Gastroesophageal sphincter (tissue), 4 donors: ENCODE measurements around the gene VPS37D. TPM values are rescaled to one million over a fixed set of nuclear protein-coding genes. Genes with fewer than 3 reads are reported as not detected.
A peak's percentile ranks its signal among the peaks of the same experiment; 100 is the strongest.

Experiments used
- ATAC-seq: fragments of 150-250 bp; one replicate; pipeline ENCODE4 v1.9.1; 2016; ENCODE audit warnings: mild to moderate bottlenecking, moderate library complexity
- H3K27ac ChIP-seq, 4 donors: fragments of 200-600 bp; sonication (generic) in 3 of 4; 1 replicate in 3 of 4; 2 replicates in 1 of 4; pipeline ENCODE4 v1.5.1; 2016 to 2019
- H3K27me3 ChIP-seq: fragments of 200-600 bp; sonication (generic); one replicate; pipeline ENCODE4 v1.5.1; 2019
- H3K36me3 ChIP-seq, 2 donors: fragments of 200-600 bp; sonication (generic); one replicate each; pipeline ENCODE4 v1.5.1; 2019; ENCODE audit warnings: control low read depth in 1 of 2
- H3K4me1 ChIP-seq, 3 donors: fragments of 200-600 bp; sonication (generic); 1 replicate in 2 of 3; 2 replicates in 1 of 3; pipeline ENCODE4 v1.5.1; 2016 to 2019; ENCODE audit warnings: control low read depth in 2 of 3
- H3K4me3 ChIP-seq, 2 donors: fragments of 200-600 bp; sonication (generic); one replicate each; pipeline ENCODE4 v1.5.1; 2019; ENCODE audit warnings: mild to moderate bottlenecking in 1 of 2, moderate library complexity in 1 of 2
- H3K9me3 ChIP-seq, 3 donors: fragments of 200-600 bp; sonication (generic); one replicate each; pipeline ENCODE4 v1.5.1; 2017 to 2019; ENCODE audit warnings: control low read depth in 2 of 3
- EP300 ChIP-seq: sonication (generic); formaldehyde crosslinking; IDR thresholded peaks from one replicate; pipeline ENCODE4 v1.6.1; 2017; ENCODE audit warnings: antibody characterized with exemption, mild to moderate bottlenecking
- POLR2A ChIP-seq, 2 donors: fragments of 450-650 bp; IDR thresholded peaks; one replicate each; pipeline ENCODE4 v1.6.1; 2017; ENCODE audit warnings: antibody characterized with exemption in 2 of 2, mild to moderate bottlenecking in 2 of 2, moderate library complexity in 1 of 2
- POLR2AphosphoS5 ChIP-seq: sonication (generic); formaldehyde crosslinking; IDR thresholded peaks from one replicate; pipeline ENCODE4 v1.6.1; 2017; ENCODE audit warnings: antibody characterized with exemption
- WGBS, 2 donors: methylation state at CpG; one replicate each; pipeline ENCODE4 v1.1.5; 2018; ENCODE audit warnings: low coverage in 1 of 2; 5-methylcytosine and 5-hydroxymethylcytosine counted together
- total RNA-seq, 4 donors: library from RNA; depleted of rRNA; stranded (reverse); fragments of >200 nt; gene quantifications; one replicate each; pipeline ENCODE4 v1.1.0, GENCODE V29; 2016
- TF ChIP-seq, protein P1 (sequence below), 4 experiments: fragments of 200-600 bp in 2 of 4; fragments of 450-650 bp in 2 of 4; sonication (generic) in 1 of 4; IDR thresholded peaks; one replicate each; pipeline ENCODE4 v1.5.1; 2017 to 2019; ENCODE audit warnings: antibody characterized with exemption in 4 of 4, mild to moderate bottlenecking in 2 of 4, moderate library complexity in 2 of 4

VPS37D gene
- total RNA-seq, 4 donors from 2014 or later, result 2.6 to 7.0 (median 3.2) TPM

DNA sequence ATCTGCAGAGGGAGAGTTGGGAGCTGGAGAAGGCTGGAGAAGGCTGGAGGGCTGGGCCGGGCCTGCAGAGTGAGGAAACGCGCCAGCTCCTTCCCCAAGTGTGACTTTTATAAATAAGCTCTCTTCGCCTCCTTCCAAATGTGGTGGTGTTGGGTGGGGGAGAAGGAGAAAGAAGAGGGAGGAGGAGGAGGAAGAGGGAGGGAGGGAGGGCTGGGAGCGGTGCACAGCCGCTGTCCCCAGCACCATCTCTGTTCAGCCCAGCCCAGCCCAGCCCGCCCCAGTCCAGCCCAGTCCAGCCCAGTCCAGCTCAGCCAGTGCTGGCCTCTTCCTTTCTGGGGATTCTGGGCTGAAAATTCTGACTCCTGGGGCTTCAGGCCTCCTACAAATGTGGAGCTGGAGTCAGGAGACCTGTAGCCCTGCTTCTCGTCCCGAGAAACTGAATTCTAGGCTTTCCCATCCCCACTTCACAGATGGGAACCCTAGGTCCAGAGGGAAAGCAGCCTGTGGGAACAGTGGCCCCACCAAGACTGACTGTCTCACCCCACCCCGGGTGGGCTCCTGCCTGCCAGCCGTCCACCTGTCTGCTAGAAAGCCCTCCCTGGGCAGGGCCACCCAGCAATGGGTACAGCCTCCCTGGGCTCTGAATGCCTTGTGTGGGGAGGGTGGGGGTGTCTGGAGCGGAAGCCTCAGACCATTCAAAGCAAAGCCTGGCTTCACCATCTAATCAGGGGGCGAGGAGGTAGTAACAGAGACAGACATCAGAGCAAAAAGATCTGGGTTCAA is 49.6 kb downstream of the VPS37D start:
- ATAC-seq, result no peak
- H3K4me3 ChIP-seq, result peak overlapping the region in 1 of 2 donors; percentile 89
- H3K27ac ChIP-seq, result peak overlapping the region; percentile 9 to 83 (median 78)
- WGBS, 2 donors, result 11% methylated on average over 7 of the region's 13 CpGs; no CpG with 5 or more reads in 1 of the 2 donors
- no peak for TF ChIP-seq POLR2A (IDR thresholded peaks at IDR 0.05)
- no peak for TF ChIP-seq EP300
- TF ChIP-seq, protein P1, sequence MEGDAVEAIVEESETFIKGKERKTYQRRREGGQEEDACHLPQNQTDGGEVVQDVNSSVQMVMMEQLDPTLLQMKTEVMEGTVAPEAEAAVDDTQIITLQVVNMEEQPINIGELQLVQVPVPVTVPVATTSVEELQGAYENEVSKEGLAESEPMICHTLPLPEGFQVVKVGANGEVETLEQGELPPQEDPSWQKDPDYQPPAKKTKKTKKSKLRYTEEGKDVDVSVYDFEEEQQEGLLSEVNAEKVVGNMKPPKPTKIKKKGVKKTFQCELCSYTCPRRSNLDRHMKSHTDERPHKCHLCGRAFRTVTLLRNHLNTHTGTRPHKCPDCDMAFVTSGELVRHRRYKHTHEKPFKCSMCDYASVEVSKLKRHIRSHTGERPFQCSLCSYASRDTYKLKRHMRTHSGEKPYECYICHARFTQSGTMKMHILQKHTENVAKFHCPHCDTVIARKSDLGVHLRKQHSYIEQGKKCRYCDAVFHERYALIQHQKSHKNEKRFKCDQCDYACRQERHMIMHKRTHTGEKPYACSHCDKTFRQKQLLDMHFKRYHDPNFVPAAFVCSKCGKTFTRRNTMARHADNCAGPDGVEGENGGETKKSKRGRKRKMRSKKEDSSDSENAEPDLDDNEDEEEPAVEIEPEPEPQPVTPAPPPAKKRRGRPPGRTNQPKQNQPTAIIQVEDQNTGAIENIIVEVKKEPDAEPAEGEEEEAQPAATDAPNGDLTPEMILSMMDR (IDR thresholded peaks at IDR 0.05), result no peak
- no peak for TF ChIP-seq POLR2AphosphoS5
- no peaks in the 10 kb centered on the region for H3K27me3 ChIP-seq
- H3K9me3 ChIP-seq, result no peaks in the 10 kb centered on the region
- no peaks in the 10 kb centered on the region for H3K36me3 ChIP-seq
- H3K4me1 ChIP-seq, result peaks cover 0 to 68% (median 35%) of the 10 kb centered on the region in 3 donors

DNA sequence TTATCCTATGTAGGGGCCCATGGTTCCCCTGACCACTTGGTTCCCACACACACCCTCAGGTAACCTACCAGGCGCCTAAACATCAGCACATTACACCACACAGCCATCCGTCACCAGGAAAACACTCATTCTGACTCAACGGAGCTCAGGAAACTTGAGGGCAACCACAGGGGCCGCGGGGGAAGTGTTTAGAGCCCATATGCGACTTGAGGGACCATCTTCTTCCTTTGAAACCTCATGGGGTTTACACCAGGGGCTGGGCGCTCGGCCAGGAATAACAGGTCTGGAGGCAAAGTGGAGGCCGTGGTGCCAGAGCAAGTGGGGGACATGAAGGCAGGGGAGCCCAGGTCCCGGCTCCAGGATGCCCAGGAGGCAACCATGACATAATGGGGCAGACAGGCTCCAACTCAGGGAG is 50.4 kb downstream of the VPS37D start:
- peak overlapping the region in 1 of 2 donors; percentile 89 for H3K4me3 ChIP-seq
- no peaks in the 10 kb centered on the region for H3K9me3 ChIP-seq
- H3K27ac ChIP-seq, result peak overlapping the region in 3 of 4 donors; percentile 76 to 83 (median 80)
- H3K4me1 ChIP-seq, result peaks cover 0 to 70% (median 35%) of the 10 kb centered on the region in 3 donors
- ATAC-seq, result no peak
- no peaks in the 10 kb centered on the region for H3K36me3 ChIP-seq
- WGBS, 2 donors, result 50% methylated on average over 1 of the region's 10 CpGs; no CpG with 5 or more reads in 1 of the 2 donors
- no peaks in the 10 kb centered on the region for H3K27me3 ChIP-seq
- TF ChIP-seq EP300 (no peak), POLR2A (IDR thresholded peaks at IDR 0.05) (no peak), POLR2AphosphoS5 (no peak)
- TF ChIP-seq, protein P1 (IDR thresholded peaks at IDR 0.05), result no peak

DNA sequence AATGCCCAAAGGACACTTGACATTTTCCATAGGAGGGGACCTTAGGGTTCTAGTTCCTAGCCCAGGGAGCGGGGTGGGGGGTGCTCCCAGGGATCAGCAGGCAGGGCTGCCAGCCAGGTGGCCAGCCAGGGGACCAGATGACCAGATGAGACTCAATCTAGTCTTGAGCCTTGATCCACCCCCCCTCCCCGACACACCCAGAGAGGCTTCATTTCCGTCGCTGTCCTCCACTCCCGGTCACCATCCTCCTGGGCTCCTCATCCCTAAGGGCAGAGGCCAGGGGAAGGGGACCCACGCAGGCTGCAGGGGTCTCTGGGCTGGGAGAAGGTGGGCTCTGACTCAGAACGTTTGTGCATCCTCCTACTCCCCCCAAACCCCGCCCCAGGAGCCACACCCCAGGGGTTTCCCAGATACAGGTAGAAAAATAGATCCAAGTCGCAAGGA is 50.8 kb downstream of the VPS37D start:
- TF ChIP-seq POLR2A (IDR thresholded peaks at IDR 0.05), result no peak
- no peak for TF ChIP-seq POLR2AphosphoS5
- no peak for TF ChIP-seq EP300
- TF ChIP-seq, protein P1 (IDR thresholded peaks at IDR 0.05), result no peak
- H3K27me3 ChIP-seq, result no peaks in the 10 kb centered on the region
- ATAC-seq, result no peak
- no peaks in the 10 kb centered on the region for H3K36me3 ChIP-seq
- H3K4me1 ChIP-seq, result peaks cover 0 to 70% (median 35%) of the 10 kb centered on the region in 3 donors
- WGBS, 2 donors, result no CpG with 5 or more reads among the region's 9 CpGs
- H3K27ac ChIP-seq, result peak overlapping the region in 3 of 4 donors; percentile 76 to 83 (median 80)
- peak overlapping the region; percentile 59 to 89 for H3K4me3 ChIP-seq
- H3K9me3 ChIP-seq, result no peaks in the 10 kb centered on the region

DNA sequence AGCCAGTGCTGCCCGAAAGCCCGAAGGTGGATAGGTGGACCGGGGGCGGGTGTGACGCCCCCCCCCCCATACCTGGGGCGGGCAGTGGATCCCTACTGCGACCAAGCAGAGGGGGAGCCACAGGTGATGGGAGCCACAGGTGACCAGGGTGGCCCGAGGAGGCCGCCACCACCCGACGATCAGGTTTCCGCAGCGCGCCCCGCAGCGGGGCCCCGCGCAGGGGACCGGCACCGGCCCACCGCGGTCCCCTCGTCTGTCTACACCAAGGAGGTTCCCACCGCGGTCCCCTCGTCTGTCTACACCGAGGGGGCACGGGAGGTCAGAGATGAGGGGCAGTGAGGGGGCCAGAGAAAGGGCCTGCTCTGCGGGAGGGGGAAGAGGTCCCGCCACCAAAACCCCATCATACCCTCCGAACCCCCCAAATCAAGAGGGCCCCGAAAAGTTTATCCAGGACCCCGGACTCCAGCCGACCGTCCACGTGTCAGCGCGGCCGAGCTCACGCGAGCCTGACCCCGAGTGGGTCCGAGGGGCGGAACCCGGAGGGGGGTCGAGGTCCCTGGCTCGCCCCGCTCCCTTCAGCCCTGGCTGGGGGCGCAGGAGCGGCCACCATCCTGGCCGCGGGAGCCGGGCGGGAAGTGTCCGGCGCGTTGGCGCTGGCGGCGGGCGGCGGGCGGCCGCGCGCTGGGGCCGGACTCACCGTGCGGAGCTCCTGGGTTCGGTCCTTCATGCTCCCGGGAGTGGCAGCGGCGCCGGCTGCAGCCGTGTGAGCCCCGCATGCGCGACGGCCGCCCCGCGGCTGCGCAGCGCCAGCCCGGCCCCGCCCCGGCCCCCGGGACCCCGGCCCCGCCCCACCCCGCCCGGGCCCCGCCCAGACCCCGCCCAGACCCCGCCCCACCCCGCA is 51.5 kb downstream of the VPS37D start, which contains the start of gene STX1A:
Gene STX1A, minus strand, starts transcription at position 765 of the 901 bp plus-strand sequence. Its CDS starts 38 bp downstream, at position 727.
- TF ChIP-seq, protein P1 (IDR thresholded peaks at IDR 0.05), result no peak
- TF ChIP-seq POLR2A (IDR thresholded peaks at IDR 0.05) (peak; percentile 30 to 46), EP300 (no peak), POLR2AphosphoS5 (peak; percentile 23)
- no CpG with 5 or more reads among the region's 96 CpGs for WGBS, 2 donors
- Histone ChIP-seq H3K27ac (peak within 1 kb of the TSS in 3 of 4 donors; percentile 75 to 83 (median 80)), H3K4me3 (peak within 1 kb of the TSS; percentile 59 to 89), H3K4me1 (peaks cover 0 to 70% (median 35%) of the 10 kb centered on the region in 3 donors), H3K27me3 (no peaks in the 10 kb centered on the region), H3K9me3 (no peaks in the 10 kb centered on the region), H3K36me3 (no peaks in the 10 kb centered on the region)
- peak; percentile 89 for ATAC-seq
